ENCODE data around the gene TBC1D32. TPM values are rescaled to one million over a fixed set of nuclear protein-coding genes. Genes with fewer than 3 reads are reported as not detected.
A peak's percentile ranks its signal among the peaks of the same experiment; 100 is the strongest.
"Not testable (repeated sequence)": the region's sequence is repeated elsewhere in the genome, so short reads cannot be mapped to it uniquely, and the experiment has no call there.

TBC1D32 gene, protein sequence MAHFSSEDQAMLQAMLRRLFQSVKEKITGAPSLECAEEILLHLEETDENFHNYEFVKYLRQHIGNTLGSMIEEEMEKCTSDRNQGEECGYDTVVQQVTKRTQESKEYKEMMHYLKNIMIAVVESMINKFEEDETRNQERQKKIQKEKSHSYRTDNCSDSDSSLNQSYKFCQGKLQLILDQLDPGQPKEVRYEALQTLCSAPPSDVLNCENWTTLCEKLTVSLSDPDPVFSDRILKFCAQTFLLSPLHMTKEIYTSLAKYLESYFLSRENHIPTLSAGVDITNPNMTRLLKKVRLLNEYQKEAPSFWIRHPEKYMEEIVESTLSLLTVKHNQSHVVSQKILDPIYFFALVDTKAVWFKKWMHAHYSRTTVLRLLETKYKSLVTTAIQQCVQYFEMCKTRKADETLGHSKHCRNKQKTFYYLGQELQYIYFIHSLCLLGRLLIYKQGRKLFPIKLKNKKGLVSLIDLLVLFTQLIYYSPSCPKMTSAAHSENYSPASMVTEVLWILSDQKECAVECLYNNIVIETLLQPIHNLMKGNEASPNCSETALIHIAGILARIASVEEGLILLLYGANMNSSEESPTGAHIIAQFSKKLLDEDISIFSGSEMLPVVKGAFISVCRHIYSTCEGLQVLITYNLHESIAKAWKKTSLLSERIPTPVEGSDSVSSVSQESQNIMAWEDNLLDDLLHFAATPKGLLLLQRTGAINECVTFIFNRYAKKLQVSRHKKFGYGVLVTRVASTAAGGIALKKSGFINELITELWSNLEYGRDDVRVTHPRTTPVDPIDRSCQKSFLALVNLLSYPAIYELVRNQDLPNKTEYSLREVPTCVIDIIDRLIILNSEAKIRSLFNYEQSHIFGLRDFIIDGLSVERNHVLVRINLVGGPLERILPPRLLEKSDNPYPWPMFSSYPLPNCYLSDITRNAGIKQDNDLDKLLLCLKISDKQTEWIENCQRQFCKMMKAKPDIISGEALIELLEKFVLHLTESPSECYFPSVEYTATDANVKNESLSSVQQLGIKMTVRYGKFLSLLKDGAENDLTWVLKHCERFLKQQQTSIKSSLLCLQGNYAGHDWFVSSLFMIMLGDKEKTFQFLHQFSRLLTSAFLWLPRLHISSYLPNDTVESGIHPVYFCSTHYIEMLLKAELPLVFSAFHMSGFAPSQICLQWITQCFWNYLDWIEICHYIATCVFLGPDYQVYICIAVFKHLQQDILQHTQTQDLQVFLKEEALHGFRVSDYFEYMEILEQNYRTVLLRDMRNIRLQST
- 1 to 10 TPM; 4.9 to 6.6 TPM for total RNA-seq
- 2.7 TPM for polyA plus RNA-seq

DNA sequence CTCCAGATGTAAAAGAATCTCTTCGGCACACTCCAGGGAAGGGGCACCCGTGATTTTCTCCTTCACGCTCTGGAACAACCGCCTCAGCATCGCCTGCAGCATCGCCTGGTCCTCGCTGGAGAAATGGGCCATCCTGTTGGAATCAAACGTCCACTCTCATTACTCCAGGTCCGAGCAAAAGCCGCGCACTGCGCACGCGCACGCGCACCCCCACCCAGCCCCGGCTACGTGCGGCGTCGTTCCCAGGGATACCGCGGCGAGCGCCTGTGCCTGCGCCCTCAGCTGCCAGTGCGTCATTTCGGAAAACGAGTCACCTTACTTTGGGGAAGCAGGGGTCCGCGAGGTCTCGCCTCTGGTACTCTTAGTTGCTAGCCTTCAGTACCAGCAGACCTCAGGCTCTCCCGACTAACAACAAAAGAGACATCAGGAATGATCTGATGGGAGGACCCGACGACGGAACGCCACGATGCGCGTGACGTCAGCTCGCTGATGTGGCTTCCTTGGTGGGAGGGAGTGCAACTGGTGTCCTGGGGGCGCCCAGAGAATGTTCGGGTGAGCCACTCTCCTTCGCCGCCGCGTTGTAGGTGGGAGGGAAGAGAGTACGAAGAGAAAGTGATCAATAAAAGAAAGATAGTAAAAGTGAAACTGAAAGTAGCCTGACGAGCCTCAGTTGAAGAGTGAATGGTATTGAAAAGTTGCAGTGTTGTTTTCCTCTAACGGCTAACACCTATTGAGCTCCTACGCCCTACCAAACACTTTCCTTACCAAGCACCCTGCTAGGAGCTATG lies at the start of gene TBC1D32:
TBC1D32 (minus strand) TSS at position 182 of the 788 bp plus-strand sequence; CDS start at position 132, 50 bp downstream.
- Mint-ChIP-seq H3K36me3 (peaks cover 0 to 9% (median 0%) of the 10 kb centered on the region in 3 donors), H3K9me3 (no peaks in the 10 kb centered on the region), H3K4me1 (peaks cover 16 to 45% (median 38%) of the 10 kb centered on the region in 3 donors), H3K27me3 (peaks cover 2 to 3% of the 10 kb centered on the region in 2 donors), H3K4me3 (peak within 1 kb of the TSS; percentile 94 to 98 (median 98)), H3K27ac (peak within 1 kb of the TSS; percentile 97 to 100 (median 99))
- POLR2A ChIA-PET: no interaction called here
- H3K27ac ChIP-seq (ENCODE audit: low read depth, low read length): peak within 1 kb of the TSS; percentile 99
- no peaks in the 10 kb centered on the region for H3K27me3 ChIP-seq (ENCODE audit: insufficient read depth, low read length, poor library complexity, severe bottlenecking)
- H3K9me3 ChIP-seq (ENCODE audit: low read length): no peaks in the 10 kb centered on the region
- peak within 1 kb of the TSS; percentile 91 for H3K4me3 ChIP-seq (ENCODE audit: low read length)
- no peaks in the 10 kb centered on the region for H3K36me3 ChIP-seq (ENCODE audit: insufficient read depth, low read length)
- H3K4me1 ChIP-seq (ENCODE audit: insufficient read depth, low read length): peaks cover 4% of the 10 kb centered on the region
- peak; percentile 76 to 92 (median 90) for DNase-seq
- CTCF ChIA-PET: interaction anchor here (0.8 to 1.6 kb wide), 2 partner anchors 8 to 14 kb away, joined by 3 read pairs; no protein-coding TSS in a partner anchor

DNA sequence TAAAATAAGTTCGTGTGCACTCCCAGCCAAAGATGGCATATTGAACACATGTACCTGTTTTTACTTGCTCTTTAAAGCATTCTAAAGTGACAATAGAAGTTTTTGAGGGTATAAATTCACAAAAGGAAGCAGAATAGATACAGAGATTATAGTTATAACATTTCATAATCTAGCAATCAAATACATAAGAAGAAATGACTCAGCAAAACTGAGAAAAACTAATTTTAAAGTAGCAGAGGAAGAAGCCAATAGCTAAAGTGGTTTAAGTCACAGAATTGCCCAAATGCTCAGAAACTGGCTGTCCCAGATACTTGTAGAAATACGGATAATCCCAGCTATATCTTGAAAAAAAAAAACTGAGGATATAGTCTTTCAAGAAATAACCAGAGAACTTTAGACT lies 49.2 kb upstream of the TBC1D32 start:
- Histone ChIP-seq H3K4me3 (ENCODE audit: low read length) (no peak overlapping the region), H3K36me3 (ENCODE audit: insufficient read depth, low read length) (no peaks in the 10 kb centered on the region), H3K4me1 (ENCODE audit: insufficient read depth, low read length) (no peaks in the 10 kb centered on the region), H3K9me3 (ENCODE audit: low read length) (no peaks in the 10 kb centered on the region), H3K27ac (ENCODE audit: low read depth, low read length) (no peak overlapping the region), H3K27me3 (ENCODE audit: insufficient read depth, low read length, poor library complexity, severe bottlenecking) (no peaks in the 10 kb centered on the region)
- CTCF ChIA-PET: no interaction called here
- H3K27ac Mint-ChIP-seq: no peak overlapping the region
- no peaks in the 10 kb centered on the region for H3K4me1 Mint-ChIP-seq
- H3K9me3 Mint-ChIP-seq: no peaks in the 10 kb centered on the region
- DNase-seq: no peak
- no peak overlapping the region for H3K4me3 Mint-ChIP-seq
- POLR2A ChIA-PET: no interaction called here
- no peaks in the 10 kb centered on the region for H3K36me3 Mint-ChIP-seq
- peaks cover 0 to 16% of the 10 kb centered on the region in 2 donors for H3K27me3 Mint-ChIP-seq

DNA sequence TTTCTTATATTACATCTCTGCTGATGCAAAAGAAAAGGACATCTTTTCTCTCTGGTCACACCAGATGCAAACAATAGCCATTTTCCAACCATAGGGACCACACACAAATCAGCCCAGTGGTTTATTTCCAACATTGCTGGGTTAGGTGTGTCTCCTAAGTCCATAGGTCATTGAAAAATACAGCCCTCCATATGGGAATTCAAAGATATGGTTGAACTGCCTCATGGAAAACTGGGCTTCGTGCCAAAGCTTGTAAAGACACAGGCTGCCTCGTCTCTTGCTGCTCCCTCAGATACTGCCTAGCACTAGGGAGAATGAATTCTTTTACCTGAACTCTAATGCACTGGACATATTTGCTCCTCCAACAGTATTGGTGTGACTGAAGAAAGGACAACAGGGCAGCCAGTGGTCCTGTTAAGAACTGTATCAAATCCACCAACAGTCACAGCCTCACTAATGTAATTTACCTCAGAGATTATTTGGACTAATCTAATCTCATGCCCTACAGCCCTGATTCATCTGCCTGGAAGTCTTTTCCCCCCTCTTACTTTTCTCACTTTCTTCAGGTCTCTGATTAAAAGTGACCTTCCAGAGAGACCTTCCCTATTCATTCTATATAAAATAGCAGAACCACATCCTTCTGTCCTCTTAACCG lies 48.3 kb upstream of the TBC1D32 start:
- DNase-seq: no peak
- Histone ChIP-seq H3K36me3 (ENCODE audit: insufficient read depth, low read length) (no peaks in the 10 kb centered on the region), H3K4me3 (ENCODE audit: low read length) (no peak overlapping the region), H3K4me1 (ENCODE audit: insufficient read depth, low read length) (no peaks in the 10 kb centered on the region), H3K9me3 (ENCODE audit: low read length) (no peaks in the 10 kb centered on the region), H3K27me3 (ENCODE audit: insufficient read depth, low read length, poor library complexity, severe bottlenecking) (no peaks in the 10 kb centered on the region), H3K27ac (ENCODE audit: low read depth, low read length) (no peak overlapping the region)
- Mint-ChIP-seq H3K36me3 (no peaks in the 10 kb centered on the region), H3K4me3 (no peak overlapping the region), H3K4me1 (no peaks in the 10 kb centered on the region), H3K27me3 (peaks cover 0 to 16% of the 10 kb centered on the region in 2 donors), H3K27ac (no peak overlapping the region), H3K9me3 (no peaks in the 10 kb centered on the region)
- ChIA-PET POLR2A (no interaction called here), CTCF (no interaction called here)

DNA sequence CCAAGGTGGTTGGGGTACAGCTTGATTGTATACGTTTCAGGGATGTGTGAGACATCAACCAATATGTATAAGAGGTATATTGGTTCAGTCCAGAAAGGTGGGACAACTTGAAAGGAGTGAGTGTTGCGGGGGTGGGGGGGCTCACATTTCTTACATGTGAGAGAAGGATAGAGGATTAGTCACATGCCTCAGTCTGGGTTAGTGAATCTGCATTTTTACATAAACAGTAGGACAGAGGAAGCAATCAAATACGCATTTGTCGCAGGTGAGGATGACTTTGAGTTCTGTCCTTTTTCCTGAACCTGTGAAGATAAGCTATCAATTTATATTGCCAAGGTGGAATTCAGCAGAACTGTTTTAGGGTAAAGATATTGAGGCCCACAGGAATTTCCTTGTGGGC lies 42.1 kb upstream of the TBC1D32 start:
- no peak for DNase-seq
- no peaks in the 10 kb centered on the region for H3K4me1 ChIP-seq (ENCODE audit: insufficient read depth, low read length)
- CTCF ChIA-PET: no interaction called here
- H3K4me3 Mint-ChIP-seq: no peak overlapping the region
- peaks cover 0 to 5% of the 10 kb centered on the region in 2 donors for H3K27me3 Mint-ChIP-seq
- no peak overlapping the region for H3K4me3 ChIP-seq (ENCODE audit: low read length)
- H3K36me3 ChIP-seq (ENCODE audit: insufficient read depth, low read length): no peaks in the 10 kb centered on the region
- no peak overlapping the region for H3K27ac ChIP-seq (ENCODE audit: low read depth, low read length)
- H3K4me1 Mint-ChIP-seq: no peaks in the 10 kb centered on the region
- H3K36me3 Mint-ChIP-seq: no peaks in the 10 kb centered on the region
- H3K9me3 ChIP-seq (ENCODE audit: low read length): no peaks in the 10 kb centered on the region
- H3K9me3 Mint-ChIP-seq: peaks cover 0 to 6% (median 2%) of the 10 kb centered on the region in 5 donors
- H3K27ac Mint-ChIP-seq: no peak overlapping the region
- H3K27me3 ChIP-seq (ENCODE audit: insufficient read depth, low read length, poor library complexity, severe bottlenecking): no peaks in the 10 kb centered on the region
- POLR2A ChIA-PET: no interaction called here

DNA sequence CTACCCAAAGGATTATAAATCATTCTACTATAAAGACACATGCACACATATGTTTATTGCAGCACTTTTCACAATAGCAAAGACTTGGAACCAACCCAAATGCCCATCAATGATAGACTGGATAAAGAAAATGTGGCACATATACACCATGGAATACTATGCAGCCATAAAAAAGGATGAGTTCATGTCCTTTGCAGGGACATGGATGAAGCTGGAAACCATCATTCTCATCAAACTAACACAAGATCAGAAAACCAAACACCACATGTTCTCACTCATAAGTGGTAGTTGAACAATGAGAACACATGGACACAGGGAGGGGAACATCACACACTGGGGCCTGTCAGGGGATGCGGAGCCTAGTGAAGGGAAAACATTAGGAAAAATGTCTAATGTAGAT lies 39.9 kb upstream of the TBC1D32 start:
- H3K4me1 Mint-ChIP-seq; H3K9me3 Mint-ChIP-seq; H3K4me3 ChIP-seq (ENCODE audit: low read length); H3K27ac Mint-ChIP-seq; H3K27me3 ChIP-seq (ENCODE audit: insufficient read depth, low read length, poor library complexity, severe bottlenecking); H3K27me3 Mint-ChIP-seq; DNase-seq; H3K36me3 Mint-ChIP-seq; POLR2A ChIA-PET; H3K36me3 ChIP-seq (ENCODE audit: insufficient read depth, low read length); H3K4me3 Mint-ChIP-seq; CTCF ChIA-PET; H3K4me1 ChIP-seq (ENCODE audit: insufficient read depth, low read length); H3K9me3 ChIP-seq (ENCODE audit: low read length); H3K27ac ChIP-seq (ENCODE audit: low read depth, low read length): not testable (repeated sequence)

DNA sequence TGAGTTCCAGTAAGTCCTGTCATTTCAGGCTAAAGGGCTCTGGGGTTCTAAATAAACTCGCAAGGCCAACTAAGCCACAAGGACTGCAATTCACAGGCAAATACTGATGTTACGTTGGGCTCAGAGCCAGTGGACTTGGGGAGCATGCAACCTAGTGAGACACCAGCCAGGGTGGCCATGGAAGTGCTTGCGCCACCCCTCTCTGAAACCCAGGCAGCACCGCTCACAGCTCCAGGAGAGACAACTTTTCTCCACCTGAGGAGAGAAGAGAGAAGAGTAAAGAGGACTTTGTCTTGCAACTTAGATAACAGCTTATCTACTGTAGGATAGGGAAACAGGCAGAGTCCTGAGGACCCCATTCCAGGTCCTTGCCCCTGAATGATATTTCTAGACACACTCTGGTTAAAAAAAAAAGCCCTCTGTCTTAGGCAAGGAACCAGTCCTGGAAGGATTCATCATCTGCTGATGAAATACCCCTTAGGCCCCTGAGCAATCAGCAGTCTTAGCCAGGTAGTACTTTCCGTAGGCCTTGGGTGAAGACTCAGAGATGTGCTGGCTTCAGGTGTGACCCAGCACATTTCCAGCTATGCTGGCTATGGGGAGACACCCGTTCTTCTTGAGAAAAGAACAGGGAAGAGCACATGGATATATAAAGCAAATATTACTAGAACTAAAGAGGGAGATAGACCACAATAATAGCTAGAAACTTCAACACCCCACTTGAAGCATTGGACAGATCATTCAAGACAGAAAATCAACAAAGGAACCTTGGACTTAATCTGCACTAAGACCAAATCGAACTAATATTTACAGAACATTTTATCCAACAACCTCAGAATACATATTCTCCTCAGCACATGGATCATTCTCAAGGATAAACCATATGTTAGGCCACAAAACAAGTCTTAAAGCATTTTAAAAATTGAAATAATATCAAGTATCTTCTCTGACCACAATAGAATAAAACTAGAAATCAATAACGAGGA lies 31.5 kb upstream of the TBC1D32 start:
- Mint-ChIP-seq H3K27me3 (peaks cover 6 to 44% of the 10 kb centered on the region in 2 donors), H3K36me3 (no peaks in the 10 kb centered on the region), H3K4me3 (no peak overlapping the region), H3K9me3 (peaks cover 0 to 2% (median 0%) of the 10 kb centered on the region in 5 donors), H3K4me1 (no peaks in the 10 kb centered on the region), H3K27ac (no peak overlapping the region)
- Histone ChIP-seq H3K4me3 (ENCODE audit: low read length) (no peak overlapping the region), H3K36me3 (ENCODE audit: insufficient read depth, low read length) (no peaks in the 10 kb centered on the region), H3K9me3 (ENCODE audit: low read length) (no peaks in the 10 kb centered on the region), H3K27me3 (ENCODE audit: insufficient read depth, low read length, poor library complexity, severe bottlenecking) (no peaks in the 10 kb centered on the region), H3K4me1 (ENCODE audit: insufficient read depth, low read length) (no peaks in the 10 kb centered on the region), H3K27ac (ENCODE audit: low read depth, low read length) (no peak overlapping the region)
- no peak for DNase-seq
- POLR2A ChIA-PET: no interaction called here
- CTCF ChIA-PET: no interaction called here
